ENCODE data around the gene RALBP1. TPM values are rescaled to one million over a fixed set of nuclear protein-coding genes. Genes with fewer than 3 reads are reported as not detected.

RALBP1 gene
- total and polyA plus RNA-seq, 4 donors = 15.6 to 34.8 (median 21.0) TPM

DNA sequence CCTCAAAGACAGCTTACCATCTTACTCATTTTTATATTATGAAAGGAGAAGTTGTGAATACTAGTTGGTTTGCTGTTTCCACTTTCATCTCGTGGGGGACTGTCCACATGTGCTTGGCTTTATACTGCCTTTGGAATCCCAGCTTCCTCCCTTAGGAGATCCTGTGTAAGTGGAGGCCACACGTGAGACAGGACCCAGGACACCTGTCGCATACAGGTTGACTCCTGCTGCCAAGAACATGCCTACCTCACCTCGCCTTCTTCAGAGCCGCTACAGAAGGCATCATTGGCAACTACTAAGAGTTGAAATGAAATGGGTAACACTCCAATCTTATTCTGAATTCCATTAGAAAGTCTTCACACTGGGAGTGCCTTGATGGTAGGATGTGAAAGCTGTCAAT lies 69.7 kb downstream of the RALBP1 start:
- Histone ChIP-seq H3K27ac (ENCODE audit: low read depth in 1 of 2, low read length in 2 of 2) (no peak overlapping the region), H3K9ac (ENCODE audit: low read depth in 1 of 2, low read length in 2 of 2) (no peak overlapping the region), H3K4me1 (ENCODE audit: control insufficient read depth in 4 of 4, insufficient read depth in 4 of 4, low read length in 3 of 4) (peaks cover 0 to 4% (median 0%) of the 10 kb centered on the region in 4 donors), H3K9me3 (ENCODE audit: control insufficient read depth in 4 of 4, low read length in 3 of 4) (no peaks in the 10 kb centered on the region), H3K27me3 (ENCODE audit: control insufficient read depth in 4 of 4, insufficient read depth in 4 of 4, low read length in 3 of 4) (no peaks in the 10 kb centered on the region), H3K4me3 (ENCODE audit: low read depth in 1 of 3, low read length in 3 of 3) (no peak overlapping the region), H3K36me3 (ENCODE audit: control insufficient read depth in 4 of 4, insufficient read depth in 3 of 4, low read depth in 1 of 4, low read length in 3 of 4) (peaks cover 2 to 30% (median 27%) of the 10 kb centered on the region in 4 donors)
- DNase-seq (ENCODE audit: low spot score) = no peak
- WGBS = 91% methylated on average over 5 of the region's 5 CpGs
- TF ChIP-seq, protein P1, sequence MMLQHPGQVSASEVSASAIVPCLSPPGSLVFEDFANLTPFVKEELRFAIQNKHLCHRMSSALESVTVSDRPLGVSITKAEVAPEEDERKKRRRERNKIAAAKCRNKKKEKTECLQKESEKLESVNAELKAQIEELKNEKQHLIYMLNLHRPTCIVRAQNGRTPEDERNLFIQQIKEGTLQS (IDR thresholded peaks at IDR 0.05) = no peak
- TF ChIP-seq, protein P2, sequence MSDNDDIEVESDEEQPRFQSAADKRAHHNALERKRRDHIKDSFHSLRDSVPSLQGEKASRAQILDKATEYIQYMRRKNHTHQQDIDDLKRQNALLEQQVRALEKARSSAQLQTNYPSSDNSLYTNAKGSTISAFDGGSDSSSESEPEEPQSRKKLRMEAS (IDR thresholded peaks at IDR 0.05) = no peak
- TF ChIP-seq FOXA1 (IDR thresholded peaks at IDR 0.05) (no peak), YY1 (IDR thresholded peaks at IDR 0.05) (no peak), RAD21 (IDR thresholded peaks at IDR 0.05) (no peak), GABPA (IDR thresholded peaks at IDR 0.05 in 1 of 2, conservative IDR thresholded peaks at IDR 0.05 in 1 of 2) (no peak), NR2F2 (IDR thresholded peaks at IDR 0.05) (no peak), EGR1 (IDR thresholded peaks at IDR 0.05; ENCODE audit: low read depth in 2 of 2) (no peak), SP1 (IDR thresholded peaks at IDR 0.05) (no peak), HNF4G (IDR thresholded peaks at IDR 0.05) (no peak), TAF1 (conservative IDR thresholded peaks at IDR 0.05) (no peak), FOXA2 (IDR thresholded peaks at IDR 0.05) (no peak), HNF4A (conservative IDR thresholded peaks at IDR 0.05) (no peak), RXRA (IDR thresholded peaks at IDR 0.05) (no peak), JUND (IDR thresholded peaks at IDR 0.05) (no peak)
- TF ChIP-seq, protein P3, sequence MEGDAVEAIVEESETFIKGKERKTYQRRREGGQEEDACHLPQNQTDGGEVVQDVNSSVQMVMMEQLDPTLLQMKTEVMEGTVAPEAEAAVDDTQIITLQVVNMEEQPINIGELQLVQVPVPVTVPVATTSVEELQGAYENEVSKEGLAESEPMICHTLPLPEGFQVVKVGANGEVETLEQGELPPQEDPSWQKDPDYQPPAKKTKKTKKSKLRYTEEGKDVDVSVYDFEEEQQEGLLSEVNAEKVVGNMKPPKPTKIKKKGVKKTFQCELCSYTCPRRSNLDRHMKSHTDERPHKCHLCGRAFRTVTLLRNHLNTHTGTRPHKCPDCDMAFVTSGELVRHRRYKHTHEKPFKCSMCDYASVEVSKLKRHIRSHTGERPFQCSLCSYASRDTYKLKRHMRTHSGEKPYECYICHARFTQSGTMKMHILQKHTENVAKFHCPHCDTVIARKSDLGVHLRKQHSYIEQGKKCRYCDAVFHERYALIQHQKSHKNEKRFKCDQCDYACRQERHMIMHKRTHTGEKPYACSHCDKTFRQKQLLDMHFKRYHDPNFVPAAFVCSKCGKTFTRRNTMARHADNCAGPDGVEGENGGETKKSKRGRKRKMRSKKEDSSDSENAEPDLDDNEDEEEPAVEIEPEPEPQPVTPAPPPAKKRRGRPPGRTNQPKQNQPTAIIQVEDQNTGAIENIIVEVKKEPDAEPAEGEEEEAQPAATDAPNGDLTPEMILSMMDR (IDR thresholded peaks at IDR 0.05; ENCODE audit: low read depth, low read length, missing input control) = no peak
- TF ChIP-seq, protein P4, sequence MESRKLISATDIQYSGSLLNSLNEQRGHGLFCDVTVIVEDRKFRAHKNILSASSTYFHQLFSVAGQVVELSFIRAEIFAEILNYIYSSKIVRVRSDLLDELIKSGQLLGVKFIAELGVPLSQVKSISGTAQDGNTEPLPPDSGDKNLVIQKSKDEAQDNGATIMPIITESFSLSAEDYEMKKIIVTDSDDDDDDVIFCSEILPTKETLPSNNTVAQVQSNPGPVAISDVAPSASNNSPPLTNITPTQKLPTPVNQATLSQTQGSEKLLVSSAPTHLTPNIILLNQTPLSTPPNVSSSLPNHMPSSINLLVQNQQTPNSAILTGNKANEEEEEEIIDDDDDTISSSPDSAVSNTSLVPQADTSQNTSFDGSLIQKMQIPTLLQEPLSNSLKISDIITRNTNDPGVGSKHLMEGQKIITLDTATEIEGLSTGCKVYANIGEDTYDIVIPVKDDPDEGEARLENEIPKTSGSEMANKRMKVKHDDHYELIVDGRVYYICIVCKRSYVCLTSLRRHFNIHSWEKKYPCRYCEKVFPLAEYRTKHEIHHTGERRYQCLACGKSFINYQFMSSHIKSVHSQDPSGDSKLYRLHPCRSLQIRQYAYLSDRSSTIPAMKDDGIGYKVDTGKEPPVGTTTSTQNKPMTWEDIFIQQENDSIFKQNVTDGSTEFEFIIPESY (IDR thresholded peaks at IDR 0.05) = no peak
- TF ChIP-seq, protein P5, sequence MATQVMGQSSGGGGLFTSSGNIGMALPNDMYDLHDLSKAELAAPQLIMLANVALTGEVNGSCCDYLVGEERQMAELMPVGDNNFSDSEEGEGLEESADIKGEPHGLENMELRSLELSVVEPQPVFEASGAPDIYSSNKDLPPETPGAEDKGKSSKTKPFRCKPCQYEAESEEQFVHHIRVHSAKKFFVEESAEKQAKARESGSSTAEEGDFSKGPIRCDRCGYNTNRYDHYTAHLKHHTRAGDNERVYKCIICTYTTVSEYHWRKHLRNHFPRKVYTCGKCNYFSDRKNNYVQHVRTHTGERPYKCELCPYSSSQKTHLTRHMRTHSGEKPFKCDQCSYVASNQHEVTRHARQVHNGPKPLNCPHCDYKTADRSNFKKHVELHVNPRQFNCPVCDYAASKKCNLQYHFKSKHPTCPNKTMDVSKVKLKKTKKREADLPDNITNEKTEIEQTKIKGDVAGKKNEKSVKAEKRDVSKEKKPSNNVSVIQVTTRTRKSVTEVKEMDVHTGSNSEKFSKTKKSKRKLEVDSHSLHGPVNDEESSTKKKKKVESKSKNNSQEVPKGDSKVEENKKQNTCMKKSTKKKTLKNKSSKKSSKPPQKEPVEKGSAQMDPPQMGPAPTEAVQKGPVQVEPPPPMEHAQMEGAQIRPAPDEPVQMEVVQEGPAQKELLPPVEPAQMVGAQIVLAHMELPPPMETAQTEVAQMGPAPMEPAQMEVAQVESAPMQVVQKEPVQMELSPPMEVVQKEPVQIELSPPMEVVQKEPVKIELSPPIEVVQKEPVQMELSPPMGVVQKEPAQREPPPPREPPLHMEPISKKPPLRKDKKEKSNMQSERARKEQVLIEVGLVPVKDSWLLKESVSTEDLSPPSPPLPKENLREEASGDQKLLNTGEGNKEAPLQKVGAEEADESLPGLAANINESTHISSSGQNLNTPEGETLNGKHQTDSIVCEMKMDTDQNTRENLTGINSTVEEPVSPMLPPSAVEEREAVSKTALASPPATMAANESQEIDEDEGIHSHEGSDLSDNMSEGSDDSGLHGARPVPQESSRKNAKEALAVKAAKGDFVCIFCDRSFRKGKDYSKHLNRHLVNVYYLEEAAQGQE (IDR thresholded peaks at IDR 0.05) = no peak
